ENCODE results near the gene NRN1. TPM values are rescaled to one million over a fixed set of nuclear protein-coding genes. Genes with fewer than 3 reads are reported as not detected.
A peak's percentile ranks its signal among the peaks of the same experiment; 100 is the strongest.

The NRN1 gene
- total RNA-seq, 2 donors from 2014 or later: 1.1 TPM

DNA sequence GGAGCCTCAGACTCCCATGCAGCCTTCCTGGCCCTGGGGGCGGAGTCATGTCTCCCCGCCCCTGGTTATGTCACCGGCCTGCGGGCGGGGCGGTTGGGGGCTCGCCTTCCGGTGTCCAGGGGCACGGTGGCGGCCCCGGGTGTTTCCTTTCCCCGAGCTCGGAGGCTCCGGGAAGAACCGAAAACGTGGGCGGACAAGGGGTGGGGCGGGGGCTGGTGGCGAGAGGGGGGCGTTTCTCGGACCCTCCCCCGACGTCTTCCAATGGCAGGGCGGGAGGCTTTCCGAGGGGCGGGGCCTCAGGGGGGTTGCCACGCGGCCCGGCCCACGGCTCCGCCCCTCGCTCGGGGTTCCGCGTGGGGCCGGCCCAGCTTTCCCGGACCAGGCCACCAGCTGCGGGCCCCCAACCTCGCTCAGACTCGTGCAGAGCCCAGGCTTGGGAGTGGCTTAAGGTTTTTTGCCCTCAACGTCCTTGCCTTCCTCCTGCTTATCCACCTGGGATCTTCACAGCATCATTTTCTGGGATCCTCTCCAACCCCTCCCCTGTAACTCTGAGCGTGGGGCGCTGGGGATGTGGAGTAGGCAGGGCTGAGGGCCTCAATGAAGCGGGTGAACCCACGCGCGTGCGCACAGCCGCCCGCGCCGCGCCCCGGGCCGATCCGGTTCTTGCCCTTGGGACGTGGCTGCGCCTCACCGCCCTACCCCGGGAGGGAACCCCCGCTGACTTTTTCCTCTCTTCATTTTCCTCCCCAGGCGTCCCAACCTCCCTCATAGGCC is 2.1 kb upstream of the NRN1 start:
- Histone ChIP-seq H3K27me3 (replicated peaks; ENCODE audit: insufficient read depth) (peaks cover 39% of the 10 kb centered on the region), H3K4me3 (peak overlapping the region; percentile 7 to 11), H3K36me3 (no peaks in the 10 kb centered on the region), H3K27ac (peak overlapping the region; percentile 11 to 19), H3K4me1 (replicated peaks) (no peaks in the 10 kb centered on the region), H3K9me3 (no peaks in the 10 kb centered on the region)
- no peak for DNase-seq (ENCODE audit: low spot score)
- intact Hi-C loops (cut with DNase I): no loop called here
- no peak for TF ChIP-seq POLR2AphosphoS5 (IDR thresholded peaks at IDR 0.05)
- TF ChIP-seq, protein P1, sequence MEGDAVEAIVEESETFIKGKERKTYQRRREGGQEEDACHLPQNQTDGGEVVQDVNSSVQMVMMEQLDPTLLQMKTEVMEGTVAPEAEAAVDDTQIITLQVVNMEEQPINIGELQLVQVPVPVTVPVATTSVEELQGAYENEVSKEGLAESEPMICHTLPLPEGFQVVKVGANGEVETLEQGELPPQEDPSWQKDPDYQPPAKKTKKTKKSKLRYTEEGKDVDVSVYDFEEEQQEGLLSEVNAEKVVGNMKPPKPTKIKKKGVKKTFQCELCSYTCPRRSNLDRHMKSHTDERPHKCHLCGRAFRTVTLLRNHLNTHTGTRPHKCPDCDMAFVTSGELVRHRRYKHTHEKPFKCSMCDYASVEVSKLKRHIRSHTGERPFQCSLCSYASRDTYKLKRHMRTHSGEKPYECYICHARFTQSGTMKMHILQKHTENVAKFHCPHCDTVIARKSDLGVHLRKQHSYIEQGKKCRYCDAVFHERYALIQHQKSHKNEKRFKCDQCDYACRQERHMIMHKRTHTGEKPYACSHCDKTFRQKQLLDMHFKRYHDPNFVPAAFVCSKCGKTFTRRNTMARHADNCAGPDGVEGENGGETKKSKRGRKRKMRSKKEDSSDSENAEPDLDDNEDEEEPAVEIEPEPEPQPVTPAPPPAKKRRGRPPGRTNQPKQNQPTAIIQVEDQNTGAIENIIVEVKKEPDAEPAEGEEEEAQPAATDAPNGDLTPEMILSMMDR (IDR thresholded peaks at IDR 0.05): no peak
- no peak for TF ChIP-seq POLR2A (IDR thresholded peaks at IDR 0.05)
- 2% methylated on average over 50 of the region's 62 CpGs for WGBS

DNA sequence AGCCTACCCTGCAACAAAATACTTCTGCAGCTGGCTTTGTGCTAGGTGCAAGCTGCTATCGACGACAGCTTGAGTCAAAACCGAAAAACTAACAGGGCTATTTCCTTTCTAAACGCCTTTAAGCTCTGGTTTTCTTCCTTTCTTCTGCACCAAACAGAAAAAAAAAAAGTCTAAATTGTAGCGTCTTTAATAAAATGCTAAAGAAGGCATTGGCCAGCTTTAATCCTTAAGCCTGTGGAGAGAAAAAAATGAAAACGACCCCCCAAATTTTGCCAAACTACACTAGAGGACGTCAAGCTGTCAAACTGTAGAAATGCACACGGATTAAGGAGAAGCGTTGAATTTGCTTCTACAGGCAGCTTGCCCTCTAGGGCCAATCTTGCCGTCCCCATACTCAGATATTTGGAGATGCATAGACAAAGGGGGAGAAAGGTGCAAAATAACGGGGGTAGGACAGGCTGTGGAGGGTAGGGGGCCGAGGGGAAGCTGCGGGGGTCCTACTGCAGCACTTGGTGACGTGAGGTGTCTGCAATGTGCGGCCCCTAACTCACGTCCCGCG is 1.4 kb upstream of the NRN1 start:
- Histone ChIP-seq H3K27me3 (replicated peaks; ENCODE audit: insufficient read depth) (peaks cover 44% of the 10 kb centered on the region), H3K4me1 (replicated peaks) (peaks cover 4% of the 10 kb centered on the region), H3K36me3 (no peaks in the 10 kb centered on the region), H3K9me3 (no peaks in the 10 kb centered on the region), H3K4me3 (peak overlapping the region; percentile 7 to 11), H3K27ac (no peak overlapping the region)
- TF ChIP-seq POLR2A (IDR thresholded peaks at IDR 0.05) (no peak), POLR2AphosphoS5 (IDR thresholded peaks at IDR 0.05) (no peak)
- TF ChIP-seq, protein P1 (IDR thresholded peaks at IDR 0.05): no peak
- 2% methylated on average over 15 of the region's 18 CpGs for WGBS
- intact Hi-C loops (cut with DNase I): no loop called here
- DNase-seq (ENCODE audit: low spot score): no peak

DNA sequence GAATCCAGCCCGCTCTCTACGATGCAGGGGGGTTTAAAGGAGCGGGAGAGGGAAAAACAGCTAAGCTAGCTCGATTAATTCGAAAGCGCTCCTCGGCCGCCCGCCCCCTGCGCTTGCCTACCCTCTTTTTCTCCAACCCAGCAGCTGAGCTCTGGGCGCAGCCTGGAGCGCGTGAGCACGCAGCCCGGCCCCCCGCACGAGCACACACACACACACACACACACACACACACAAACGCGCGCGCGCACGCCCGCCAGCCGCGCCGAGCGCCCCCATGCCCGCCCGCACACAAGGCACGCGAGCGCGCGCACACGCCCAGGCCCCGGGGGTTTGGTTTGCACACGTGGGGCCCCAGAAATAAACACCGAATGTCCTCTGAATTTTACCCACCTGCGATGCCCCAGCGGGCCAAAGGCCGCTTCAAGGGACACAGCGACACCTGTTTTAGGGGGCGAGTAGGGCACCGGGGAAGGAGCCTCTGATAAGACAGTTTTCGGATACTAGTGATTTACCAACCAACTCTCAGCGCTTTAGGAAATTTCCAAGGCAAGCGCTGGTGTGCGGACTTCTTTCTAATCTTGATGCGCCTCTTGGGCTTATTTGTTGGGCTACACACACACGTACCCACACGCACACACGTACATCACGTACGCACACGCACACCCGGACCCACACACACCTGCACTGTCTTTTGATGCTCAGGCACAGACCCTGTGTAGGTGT is 802 bp upstream of the NRN1 start:
- no peak for TF ChIP-seq POLR2AphosphoS5 (IDR thresholded peaks at IDR 0.05)
- TF ChIP-seq, protein P1 (IDR thresholded peaks at IDR 0.05): no peak
- Histone ChIP-seq H3K4me1 (replicated peaks) (peaks cover 4% of the 10 kb centered on the region), H3K9me3 (no peaks in the 10 kb centered on the region), H3K36me3 (no peaks in the 10 kb centered on the region), H3K27ac (no peak overlapping the region), H3K4me3 (peak overlapping the region in 1 of 2 donors; percentile 7), H3K27me3 (replicated peaks; ENCODE audit: insufficient read depth) (peaks cover 49% of the 10 kb centered on the region)
- 2% methylated on average over 40 of the region's 57 CpGs for WGBS
- no peak for DNase-seq (ENCODE audit: low spot score)
- intact Hi-C loops (cut with DNase I): no loop called here

DNA sequence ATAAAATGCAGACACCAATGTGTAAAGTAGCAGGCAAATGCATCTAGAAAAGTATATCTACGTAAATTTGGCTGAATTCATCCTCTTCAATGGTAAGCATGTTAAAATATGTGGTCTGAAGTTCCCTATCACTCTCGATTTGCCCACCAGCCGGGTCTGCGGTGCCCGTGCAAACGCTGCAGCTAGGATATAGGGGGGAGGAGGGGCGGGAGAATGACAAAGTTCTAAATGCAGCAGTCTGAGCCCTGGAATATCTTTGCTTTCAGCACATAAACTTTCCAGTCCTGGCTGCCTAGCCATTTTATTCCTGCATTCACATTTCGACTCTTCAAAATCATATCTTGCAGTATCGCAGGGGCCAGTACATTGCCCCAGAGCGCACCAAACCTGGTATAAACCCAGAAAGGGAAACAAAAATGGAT is 708 bp downstream of the NRN1 start:
- peaks cover 4% of the 10 kb centered on the region for H3K4me1 ChIP-seq (replicated peaks)
- H3K9me3 ChIP-seq: no peaks in the 10 kb centered on the region
- no peak for DNase-seq (ENCODE audit: low spot score)
- H3K27ac ChIP-seq: no peak overlapping the region
- intact Hi-C loops (cut with DNase I): no loop called here
- H3K36me3 ChIP-seq: no peaks in the 10 kb centered on the region
- peaks cover 60% of the 10 kb centered on the region for H3K27me3 ChIP-seq (replicated peaks; ENCODE audit: insufficient read depth)
- 8% methylated on average over 10 of the region's 10 CpGs for WGBS
- H3K4me3 ChIP-seq: peak overlapping the region in 1 of 2 donors; percentile 7
- TF ChIP-seq, protein P1 (IDR thresholded peaks at IDR 0.05): no peak
- no peak for TF ChIP-seq POLR2A (IDR thresholded peaks at IDR 0.05)
- no peak for TF ChIP-seq POLR2AphosphoS5 (IDR thresholded peaks at IDR 0.05)

Measured in prostate gland (tissue), 2 donors.